Frontal cortex (tissue), 4 donors: ENCODE data around the gene TIMM17B. TPM values are rescaled to one million over a fixed set of nuclear protein-coding genes. Genes with fewer than 3 reads are reported as not detected.

Experiments used
- DNase-seq, 2 donors: peaks; one replicate each; pipeline ENCODE4 v3.0.0; 2012; ENCODE audit warnings: low spot score in 2 of 2
- FAIRE-seq: peaks from 2 replicates; lab custom pipeline; 2012; peaks lifted over from hg19 to GRCh38; lab: Jason Lieb, UNC
- total RNA-seq: library from RNA; depleted of rRNA; stranded (reverse); fragments of >200 nt; gene quantifications from one replicate; pipeline ENCODE4 v1.2.3, GENCODE V29; 2014
- donor health status: control.
- donor health status: control.
- donor health status: control.

The TIMM17B gene
- total RNA-seq = 33.8 TPM

DNA sequence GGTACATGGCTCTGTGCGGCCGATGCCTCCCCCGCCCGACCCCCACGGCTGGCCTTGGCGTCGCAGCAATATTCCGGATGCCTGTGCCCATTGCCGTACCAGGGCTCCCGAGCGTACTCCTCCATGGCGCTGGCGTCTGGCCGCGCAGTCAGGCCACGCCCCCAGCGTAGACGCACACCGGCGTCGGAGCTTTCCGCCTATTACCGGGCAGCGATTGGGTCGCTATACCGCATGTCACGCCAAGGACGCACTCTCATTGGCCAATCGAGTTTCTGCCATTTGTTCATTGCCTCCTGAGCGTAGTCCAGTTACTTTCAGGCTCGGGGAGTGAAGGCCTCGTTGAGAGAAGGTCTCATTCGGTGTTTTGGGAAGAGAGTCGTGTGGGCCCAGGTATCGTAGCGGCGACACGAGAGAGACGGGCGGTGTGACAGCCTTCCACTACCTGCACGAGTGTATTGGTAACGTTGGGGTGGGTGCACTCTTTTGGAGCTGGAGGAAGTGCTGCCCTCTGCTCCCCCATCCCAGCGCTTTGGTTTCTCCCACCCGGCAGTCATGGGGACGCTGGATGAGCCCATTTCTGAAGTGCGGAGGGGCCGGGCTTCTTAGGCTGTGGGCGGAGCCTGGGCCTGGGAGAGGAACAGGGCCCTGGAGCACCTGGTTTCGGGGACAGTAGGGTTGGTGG lies at the start of gene TIMM17B, which contains the start of gene PQBP1:
TIMM17B (minus strand) TSS at position 144 of the 682 bp plus-strand sequence; CDS start at position 125, 19 bp downstream.
PQBP1 (plus strand) TSS at position 306 of the 682 bp plus-strand sequence. CDS start 580 bp downstream, outside the sequence.
- FAIRE-seq (peak; percentile 23), DNase-seq (peak; percentile 77)

DNA sequence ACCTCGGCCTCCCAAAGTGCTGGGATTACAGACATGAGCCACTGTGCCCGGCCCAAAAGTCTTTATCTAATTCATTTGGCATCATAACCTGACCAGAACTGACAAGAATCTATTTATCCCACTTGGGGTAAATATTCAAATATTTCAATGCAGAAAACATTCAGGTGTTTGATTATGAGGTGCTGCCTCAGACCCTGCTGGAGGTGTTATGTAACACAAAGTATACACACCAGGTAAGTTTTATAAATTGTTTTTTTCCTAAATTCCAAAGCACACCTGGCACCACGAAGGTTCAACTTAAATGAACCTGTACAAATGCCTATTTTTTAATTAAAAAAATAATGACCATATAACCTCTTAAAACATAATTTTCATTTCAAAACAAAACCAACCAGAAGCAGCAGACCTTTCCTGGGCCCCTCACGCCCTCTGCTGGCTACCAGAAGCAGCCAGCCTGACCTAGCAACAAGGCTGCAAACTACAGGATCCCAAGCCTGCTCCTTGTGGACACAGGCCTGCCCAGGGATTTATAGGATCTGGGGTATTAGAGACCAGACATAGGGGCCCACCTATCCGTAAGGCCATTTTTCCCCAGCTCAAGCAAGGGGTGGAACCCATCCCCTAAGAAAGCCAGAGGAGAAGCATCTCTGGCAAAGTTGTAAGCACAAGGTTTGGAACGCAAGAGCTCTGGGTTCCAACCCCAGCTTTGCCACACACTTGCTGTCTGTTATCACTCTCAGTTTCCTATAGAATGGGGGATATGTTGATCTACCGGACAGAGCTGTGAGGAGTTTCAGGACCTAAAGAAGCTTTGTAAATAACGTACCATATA lies 48.2 kb upstream of the TIMM17B start:
- no peak for FAIRE-seq
- DNase-seq = peak in 1 of 2 donors; percentile 38

DNA sequence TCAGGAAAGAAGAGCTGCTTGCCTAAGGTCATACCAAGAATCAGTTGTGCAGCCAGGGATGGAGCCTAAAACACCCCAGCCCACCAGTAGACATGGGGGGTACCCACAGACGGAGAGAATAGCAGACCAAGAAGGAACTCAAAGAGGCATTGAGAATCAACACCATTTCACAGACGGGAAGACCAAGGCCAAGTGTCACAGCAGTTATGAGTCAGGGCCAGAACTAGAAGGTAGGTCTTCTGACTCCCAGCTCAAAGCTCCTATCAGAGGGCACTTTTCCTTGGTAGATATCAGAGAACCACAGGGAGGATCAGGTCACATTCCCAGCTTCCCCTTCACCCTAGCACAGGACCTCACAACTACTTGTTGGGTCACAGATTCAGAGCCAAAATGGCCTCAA lies 45.3 kb upstream of the TIMM17B start:
- FAIRE-seq (no peak), DNase-seq (no peak)

DNA sequence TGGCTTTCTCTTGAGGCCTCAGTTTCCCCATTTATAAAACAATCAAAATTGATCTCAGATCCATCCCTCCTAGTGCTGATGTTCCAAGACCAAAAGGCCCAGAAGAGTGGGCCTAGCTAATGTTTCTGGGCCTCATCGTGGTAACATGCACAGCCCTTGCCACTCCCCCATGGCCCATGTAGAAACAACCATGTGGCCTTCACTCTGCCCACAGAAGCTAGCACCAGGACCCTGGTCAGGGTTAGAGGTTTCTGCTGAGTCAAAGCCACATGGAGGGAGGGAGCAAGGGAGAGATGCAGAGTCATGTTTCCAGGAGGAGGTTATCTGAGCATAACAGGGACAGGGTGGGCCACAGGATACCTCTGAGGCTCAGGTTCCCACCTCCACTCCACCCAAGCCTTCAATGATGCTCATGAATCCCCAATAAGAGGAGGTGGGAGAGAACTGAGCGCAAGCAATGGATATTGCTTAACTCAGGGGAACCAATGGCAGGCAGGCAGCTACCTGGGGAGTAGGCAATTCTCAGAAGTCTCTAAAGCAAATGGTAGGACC lies 42.9 kb upstream of the TIMM17B start:
- DNase-seq (no peak), FAIRE-seq (no peak)

DNA sequence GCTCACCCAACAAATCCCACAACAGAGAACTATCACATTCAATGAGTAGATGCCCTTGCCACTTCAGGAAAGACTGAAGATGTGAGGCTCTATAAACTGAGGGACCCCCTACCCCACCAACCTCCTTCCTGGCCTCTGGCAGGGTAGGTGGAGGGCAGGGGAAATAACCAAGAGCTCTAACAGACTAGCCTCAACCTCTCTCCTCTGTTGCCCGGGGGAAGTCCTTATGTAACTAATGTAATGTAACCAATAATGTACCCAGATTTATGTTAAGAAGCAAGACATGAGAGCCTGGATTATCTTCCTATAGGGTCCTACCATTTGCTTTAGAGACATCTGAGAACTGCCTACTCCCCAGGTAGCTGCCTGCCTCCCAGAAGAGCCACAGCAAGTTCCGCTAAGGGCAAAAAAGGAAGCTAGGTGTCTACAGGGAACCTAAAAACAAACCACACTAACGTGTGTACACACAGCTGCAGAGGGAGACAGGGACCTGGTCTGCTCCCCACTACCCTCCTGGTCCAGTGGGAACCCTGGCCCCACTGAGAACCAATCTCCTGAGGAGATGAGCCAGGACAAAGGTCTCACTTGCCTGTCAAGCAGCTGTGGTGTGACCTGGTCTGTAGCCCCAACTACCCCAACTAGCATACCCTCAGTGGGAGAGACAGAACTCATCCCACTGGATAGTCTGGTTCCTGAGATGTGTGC lies 42.1 kb upstream of the TIMM17B start:
- FAIRE-seq (no peak), DNase-seq (no peak)

DNA sequence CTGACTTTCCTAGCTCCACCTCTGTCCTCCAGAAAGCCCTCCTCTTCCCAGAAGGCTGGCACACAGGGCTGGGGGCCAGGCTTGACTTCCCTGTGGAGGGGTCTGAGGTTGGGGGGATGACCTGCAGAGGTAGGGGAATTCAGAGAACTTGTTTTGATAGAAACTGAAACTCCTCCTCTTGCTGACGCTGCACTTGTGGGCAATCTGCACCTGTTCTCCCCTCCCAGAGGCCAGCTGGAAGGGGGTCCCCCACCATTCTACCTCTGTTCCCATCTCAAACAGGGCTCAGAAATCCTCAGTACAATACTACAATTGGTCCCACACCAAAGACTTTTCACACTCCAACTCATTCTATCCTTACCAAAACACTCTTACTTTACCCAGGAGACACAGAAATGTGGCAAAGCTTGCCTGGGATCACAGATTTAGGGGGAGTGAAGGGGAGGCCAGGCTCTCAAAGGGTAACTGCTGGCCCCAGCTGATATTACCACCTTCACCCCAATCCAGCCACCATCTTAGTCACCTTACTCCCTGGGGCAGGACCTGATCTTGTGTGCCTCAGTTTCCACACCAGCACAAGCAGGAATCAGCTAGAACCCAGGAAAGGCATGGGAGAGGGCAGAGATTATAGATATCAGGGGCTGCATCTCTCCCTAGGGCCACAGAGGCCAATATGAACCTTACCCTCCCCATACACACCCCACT lies 41.3 kb upstream of the TIMM17B start:
- DNase-seq (no peak), FAIRE-seq (no peak)

DNA sequence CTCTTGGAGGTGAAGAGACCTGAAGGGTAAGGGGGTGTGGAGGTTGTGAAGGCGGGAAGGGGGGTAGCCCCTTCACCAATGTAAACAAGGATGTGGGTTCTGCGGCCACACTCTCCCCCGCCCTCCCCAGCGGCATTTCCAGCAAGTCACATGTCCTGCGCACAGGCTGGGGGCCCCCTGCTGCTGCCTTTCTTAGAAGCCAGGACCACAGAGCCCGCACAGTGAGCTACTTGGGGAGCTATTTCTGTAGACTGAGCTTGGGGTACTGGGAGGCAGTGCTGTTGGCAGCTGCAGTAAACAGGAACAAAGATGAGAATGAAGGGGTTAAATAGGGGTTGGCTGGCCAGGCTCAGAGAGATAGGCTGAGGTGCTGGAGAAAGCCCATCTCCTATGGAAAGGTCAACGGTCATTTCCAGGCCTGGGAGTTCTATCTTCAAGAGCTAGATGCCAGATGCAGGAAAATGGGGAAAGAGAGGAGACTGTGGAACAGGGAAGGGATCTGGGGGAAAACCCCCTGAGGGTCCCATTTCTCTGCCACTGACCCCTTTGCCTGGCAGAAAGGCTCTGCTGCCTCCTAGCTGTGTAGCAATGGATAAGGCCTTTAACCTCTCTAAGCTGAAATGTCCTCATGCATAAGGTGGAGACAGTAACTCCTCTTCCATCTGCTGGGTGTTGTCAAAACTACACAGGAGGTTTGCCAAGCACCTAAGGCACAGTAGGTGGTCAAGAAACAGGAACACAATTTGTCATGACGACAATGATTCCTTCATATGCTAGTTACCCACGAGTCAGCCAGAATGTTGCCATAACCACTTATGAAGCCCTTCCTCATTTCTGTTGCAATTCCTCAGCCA lies 39.7 kb upstream of the TIMM17B start:
- FAIRE-seq (no peak), DNase-seq (no peak)

DNA sequence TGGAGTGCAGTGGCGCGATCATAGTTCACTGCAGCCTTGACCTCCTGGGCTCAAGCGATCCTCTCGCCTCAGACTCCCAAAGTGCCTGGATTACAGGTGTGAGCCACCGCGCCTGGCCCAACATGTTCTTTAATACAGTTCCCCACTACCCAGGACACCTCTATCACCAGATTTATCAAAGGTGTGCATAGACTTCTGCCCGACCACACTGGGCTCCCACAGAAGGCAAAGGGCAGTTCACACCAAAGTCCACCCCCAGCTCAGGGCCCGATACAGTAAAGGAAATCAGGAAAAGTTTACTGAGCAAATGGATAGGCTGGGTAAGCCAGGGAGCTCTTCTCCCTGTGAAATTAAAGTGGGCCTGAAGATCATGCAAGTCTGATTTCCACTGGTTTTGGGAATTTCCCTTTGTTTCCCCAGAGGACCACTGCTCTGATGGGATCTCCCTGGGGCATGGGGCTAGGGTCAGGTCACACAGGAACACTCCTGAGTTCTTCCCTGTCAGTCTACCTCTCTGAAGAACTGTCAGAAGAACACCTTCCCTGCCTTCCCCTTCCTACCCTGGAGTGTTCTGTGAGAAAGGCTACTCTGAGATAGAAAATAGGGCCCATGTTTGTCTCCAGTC lies 39.0 kb upstream of the TIMM17B start:
- no peak for FAIRE-seq
- DNase-seq = no peak

DNA sequence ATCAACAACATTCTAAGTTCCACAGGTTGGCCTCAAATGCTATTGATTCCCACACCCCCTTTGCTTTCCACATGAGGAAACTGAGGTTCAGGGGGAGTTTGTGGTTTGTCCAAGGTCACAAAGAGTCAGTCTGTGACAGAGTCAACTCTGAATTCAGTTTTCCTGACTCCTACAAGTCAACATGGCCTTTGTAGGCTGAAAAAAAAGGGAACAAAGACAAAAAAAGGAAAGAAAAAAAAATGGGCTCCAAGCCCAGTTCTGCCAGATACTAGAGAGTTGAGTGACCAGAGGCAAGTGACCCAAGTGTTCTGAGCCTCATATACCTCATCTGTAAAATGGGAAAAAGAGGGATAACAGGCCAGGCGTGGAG lies 37.7 kb upstream of the TIMM17B start:
- DNase-seq (no peak), FAIRE-seq (no peak)

DNA sequence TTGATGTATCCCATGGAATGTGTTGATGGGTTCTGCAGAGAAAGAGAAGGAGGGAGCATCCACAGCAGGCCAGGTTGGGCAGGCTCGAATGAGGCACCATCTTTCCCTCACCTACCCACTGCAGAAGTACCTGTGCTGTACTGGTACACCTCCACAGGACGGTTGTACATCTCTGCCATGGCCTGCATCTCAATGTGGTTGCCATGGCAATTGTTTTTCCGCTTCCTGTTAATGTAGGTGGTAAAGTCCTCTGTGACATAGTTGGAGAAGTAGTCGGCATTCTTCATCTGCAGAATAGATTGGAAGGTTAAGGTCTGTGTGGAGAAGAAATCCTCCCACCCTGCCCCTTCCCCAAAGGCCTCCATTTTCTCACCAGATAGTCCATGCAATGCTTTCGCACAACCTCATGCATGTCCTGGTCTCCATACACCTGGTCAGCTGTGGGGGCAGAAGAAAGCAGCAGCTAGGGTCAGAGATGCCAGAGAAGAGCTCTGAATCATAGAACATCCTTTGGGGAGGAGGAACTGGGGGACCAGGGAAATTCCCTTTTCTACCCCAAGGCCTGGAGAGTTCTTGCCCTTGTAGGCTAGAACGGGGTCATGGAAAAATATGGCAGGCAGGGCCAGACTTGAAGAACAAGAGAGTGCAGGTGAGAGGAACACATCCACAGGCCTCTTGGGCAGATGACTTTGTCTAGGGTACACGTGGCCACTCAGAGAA lies 37.2 kb upstream of the TIMM17B start:
- FAIRE-seq (no peak), DNase-seq (no peak)

DNA sequence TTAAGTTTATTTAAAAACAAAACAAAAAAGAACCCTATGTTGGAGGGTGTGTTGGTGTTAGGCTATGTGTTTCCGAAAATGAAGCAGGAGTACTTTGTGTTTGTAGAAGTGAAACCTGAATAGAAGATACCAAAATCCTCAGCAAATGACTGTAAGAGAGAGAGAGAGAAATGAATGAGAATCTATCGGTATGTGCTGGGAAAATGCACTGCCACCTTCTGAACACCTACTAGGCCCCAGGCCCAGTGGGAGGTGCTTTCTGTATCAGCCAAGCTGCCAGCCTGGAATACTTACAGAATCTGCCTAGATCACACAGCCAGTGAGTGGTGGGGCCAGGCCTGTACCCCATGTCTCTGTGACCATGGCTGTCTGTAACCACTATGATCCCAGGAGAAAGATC lies 36.2 kb upstream of the TIMM17B start:
- DNase-seq (no peak), FAIRE-seq (no peak)

DNA sequence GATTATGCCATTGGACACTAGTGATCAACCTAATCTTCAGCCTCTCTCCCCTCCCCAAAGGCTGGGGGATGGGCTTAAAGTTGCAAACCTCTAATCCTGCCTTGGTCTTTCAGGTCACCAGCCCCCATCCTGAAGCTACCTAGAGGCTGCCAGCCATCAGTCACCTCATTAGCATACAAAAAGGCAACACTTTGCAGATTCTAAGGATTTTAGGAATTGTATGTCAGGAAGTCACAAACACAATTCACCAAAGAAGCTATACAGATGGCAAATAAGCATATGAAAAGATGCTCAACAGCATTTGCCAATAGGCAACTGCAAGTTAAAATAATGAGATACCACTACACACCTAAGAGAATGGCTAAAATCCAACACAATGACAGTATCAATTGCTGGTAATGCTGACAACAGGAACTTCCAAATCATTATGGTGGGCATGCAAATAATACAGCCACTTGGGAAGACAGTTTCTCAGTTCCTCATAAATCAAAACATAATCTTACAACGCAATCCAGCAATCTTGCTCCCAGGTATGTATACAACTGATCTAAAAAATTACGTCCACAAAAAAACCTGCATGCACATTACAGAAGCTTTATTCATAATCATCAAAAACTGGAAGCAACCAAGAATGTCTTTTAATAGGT lies 30.3 kb upstream of the TIMM17B start:
- FAIRE-seq = no peak
- no peak for DNase-seq

DNA sequence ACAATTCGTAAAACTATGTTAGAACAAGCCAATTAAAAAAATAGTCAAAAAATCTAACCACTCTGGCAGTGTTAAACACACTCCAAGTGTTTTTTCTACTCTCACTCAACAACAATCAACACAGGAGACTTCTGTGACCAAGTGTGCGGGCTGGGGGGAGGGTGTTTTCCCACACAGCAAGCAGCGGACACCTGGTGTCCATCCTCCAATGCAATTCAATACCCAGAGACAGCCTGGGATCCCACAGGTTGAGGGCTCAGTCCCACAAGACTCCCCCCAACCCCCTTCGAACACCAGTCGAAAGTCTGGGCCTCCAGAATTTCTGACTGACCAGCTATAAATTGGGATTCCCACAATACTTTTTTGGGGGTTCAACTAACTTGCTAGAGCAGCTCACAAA lies 29.6 kb upstream of the TIMM17B start:
- FAIRE-seq (no peak), DNase-seq (no peak)

DNA sequence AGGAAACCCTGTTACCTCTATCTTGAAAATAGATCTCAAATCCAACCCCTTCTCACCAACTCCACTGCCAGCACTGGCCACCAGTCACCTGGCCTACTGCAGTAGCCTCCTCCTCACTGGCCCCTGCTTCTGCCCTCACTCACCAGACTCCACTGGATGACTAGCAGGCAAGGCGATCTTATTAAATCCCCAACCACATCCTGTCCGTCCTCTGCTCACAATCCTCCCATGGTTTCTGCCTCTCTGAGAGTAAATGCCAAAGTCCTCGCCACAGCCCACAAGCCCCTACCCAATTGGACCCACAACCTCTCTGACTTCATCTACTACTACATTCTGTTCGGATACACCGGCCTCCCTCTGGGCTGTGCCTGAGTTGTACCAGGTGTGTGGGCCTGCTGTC lies 26.7 kb upstream of the TIMM17B start:
- FAIRE-seq (no peak), DNase-seq (no peak)

DNA sequence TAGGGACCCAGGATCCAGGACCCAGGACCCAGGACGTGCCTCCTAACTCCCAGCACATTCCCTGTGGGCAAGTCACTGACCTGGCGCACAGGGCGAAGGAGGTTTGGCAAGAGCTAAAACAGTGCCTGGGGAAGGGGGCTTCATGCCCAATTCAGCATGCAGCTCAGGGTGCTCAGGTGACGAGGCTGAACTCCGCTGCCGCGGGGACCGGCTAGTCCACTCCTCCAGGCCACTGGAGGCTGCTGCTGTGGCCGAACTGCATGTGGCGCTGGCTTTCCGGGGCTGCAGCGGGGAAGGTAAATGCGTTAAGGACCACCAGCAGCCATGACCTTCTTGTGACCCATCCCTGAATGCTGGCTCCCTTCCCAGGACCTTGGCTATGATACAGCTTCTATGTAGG lies 26.2 kb upstream of the TIMM17B start:
- no peak for FAIRE-seq
- no peak for DNase-seq

DNA sequence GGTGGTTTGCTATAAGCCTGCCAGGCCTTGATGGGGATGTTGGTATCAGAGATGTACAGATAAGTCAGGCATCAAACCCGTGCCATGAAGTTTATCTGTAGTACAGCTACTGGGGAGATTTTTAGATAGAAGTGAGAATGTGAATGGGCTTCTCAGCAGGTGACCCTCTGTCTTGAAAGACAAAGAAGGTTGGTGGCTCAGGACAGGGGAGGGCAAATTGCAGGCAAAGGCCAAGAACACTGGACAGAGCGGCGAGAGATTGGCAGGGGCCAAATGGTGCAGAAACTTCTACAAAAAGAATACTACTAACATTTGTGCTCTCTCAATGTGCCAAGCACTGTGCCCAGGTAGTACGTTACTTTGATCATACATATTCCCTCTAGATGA lies 23.1 kb upstream of the TIMM17B start:
- no peak for FAIRE-seq
- DNase-seq = no peak

DNA sequence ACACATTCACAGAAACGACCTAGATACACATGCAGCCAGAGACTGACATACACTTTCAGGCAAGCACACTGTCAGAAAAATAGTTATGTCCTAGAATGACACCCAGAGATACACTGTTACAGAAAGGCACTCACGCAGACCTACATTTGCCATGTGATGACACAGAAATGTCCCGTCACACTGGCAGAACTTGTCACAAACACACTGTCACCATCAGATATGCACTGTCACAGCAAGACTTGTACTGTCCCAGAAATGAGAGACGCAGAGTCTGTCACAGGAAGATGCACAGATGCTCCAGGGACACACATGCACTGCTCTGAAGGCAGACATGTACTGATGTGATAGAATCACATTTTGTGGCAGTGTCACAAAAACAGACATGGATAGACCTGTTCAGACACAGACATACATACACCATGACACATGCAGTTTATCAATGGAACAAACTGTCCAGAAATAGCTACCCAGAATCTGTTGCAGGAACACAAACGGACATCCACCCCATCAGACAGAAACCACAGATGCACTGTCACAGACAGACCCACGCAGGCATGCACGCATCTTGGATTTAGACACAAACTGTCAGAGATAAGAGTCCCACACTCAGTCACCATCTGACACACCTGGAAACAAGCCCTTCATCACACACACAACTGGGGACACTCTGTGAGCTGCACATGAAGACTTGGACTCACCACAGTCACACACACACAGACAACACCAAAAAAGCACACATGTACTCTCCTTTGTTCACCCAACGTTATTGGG lies 22.6 kb upstream of the TIMM17B start:
- DNase-seq (no peak), FAIRE-seq (no peak)
